GM12864 (cell line): ENCODE data around the gene EIF3B.
"Not testable (repeated sequence)": the region's sequence is repeated elsewhere in the genome, so short reads cannot be mapped to it uniquely, and the experiment has no call there.

ENCODE experiments used
- DNase-seq: peaks from one replicate; pipeline ENCODE4 v3.0.0-alpha.2; 2011; ENCODE audit warnings: low read depth
- H3K4me3 ChIP-seq: 2 replicates; pipeline ENCODE4 v1.5.1; 2011; ENCODE audit warnings: mild to moderate bottlenecking, low read depth, low read length, control low read depth
- CTCF ChIP-seq: IDR thresholded peaks from 2 replicates; pipeline ENCODE4 v1.5.1; 2011; ENCODE audit warnings: low read depth, mild to moderate bottlenecking, moderate library complexity, low read length, control low read depth, inconsistent platforms; ENCODE audit errors: missing control alignments

EIF3B gene

GRCh38 chr7:2354186-2354938, at the start of gene EIF3B:
Gene EIF3B (plus strand): TSS chr7:2354827. CDS start chr7:2354922, 95 bp downstream.
- TF ChIP-seq CTCF, result no peak
- DNase-seq, result peak; percentile 85
- peak within 1 kb of the TSS; percentile 99 for H3K4me3 ChIP-seq

GRCh38 chr7:2305258-2305657, 49.4 kb upstream of the EIF3B start:
- H3K4me3 ChIP-seq, DNase-seq: not testable (repeated sequence)

- no peak for TF ChIP-seq CTCF
- no peak for DNase-seq
- H3K4me3 ChIP-seq, result peak overlapping the region; percentile 44; the same call in 1 of the 2 replicates
These were observed 47.9 kb upstream of the EIF3B start for GRCh38 chr7:2306688-2307087.

- TF ChIP-seq CTCF, result no peak
- H3K4me3 ChIP-seq, result peak overlapping the region; percentile 44
- peak; percentile 65 for DNase-seq
These were observed 46.9 kb upstream of the EIF3B start for GRCh38 chr7:2307690-2308107.

- DNase-seq, result no peak
- no peak overlapping the region for H3K4me3 ChIP-seq
- TF ChIP-seq CTCF, result no peak
These were observed 44.7 kb upstream of the EIF3B start for GRCh38 chr7:2309889-2310331.

GRCh38 chr7:2312267-2312929, 42.2 kb upstream of the EIF3B start:
- H3K4me3 ChIP-seq, result peak overlapping the region; percentile 95
- no peak for DNase-seq
- no peak for TF ChIP-seq CTCF

GRCh38 chr7:2313450-2314208, 41.0 kb upstream of the EIF3B start:
- H3K4me3 ChIP-seq, result peak overlapping the region; percentile 95
- DNase-seq, result no peak
- no peak for TF ChIP-seq CTCF
